ENCODE measurements around the gene GLB1L3. TPM values are rescaled to one million over a fixed set of nuclear protein-coding genes. Genes with fewer than 3 reads are reported as not detected.

Gene GLB1L3
- total RNA-seq, 1 donor from 2014 or later = not detected

DNA sequence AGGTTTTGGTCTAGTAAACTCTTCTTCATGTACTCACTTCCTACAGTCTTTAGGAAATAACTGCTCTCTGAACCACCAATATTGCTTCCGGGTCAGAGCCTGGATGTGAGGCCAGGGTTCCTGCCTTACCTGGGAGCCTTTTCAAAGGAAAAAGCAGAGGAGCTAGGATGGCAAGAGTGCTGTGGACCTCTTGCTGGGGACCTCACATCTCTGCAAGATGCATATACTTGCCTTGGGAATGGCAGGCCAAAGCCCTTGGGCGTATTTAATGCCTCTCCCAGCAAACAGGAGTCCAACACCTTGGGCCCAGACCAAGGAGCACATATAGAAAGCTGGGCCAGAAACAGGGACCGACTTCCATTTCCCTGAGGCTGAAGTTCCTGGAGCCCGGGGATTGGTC is 60.9 kb downstream of the GLB1L3 start:
- H3K27me3 ChIP-seq = peaks cover 39% of the 10 kb centered on the region
- H3K27ac ChIP-seq = no peak overlapping the region
- peaks cover 6% of the 10 kb centered on the region for H3F3A ChIP-seq (ENCODE audit: low read depth)
- no peak overlapping the region for H3K4me2 ChIP-seq
- H4K20me1 ChIP-seq (ENCODE audit: low read depth) = peaks cover 5% of the 10 kb centered on the region
- Mint-ChIP-seq H3K27me3 (ENCODE audit: insufficient read depth, low read depth) (peaks cover 14% of the 10 kb centered on the region), H3K27ac (no peak overlapping the region), H3K9me3 (no peaks in the 10 kb centered on the region), H3K36me3 (peaks cover 10% of the 10 kb centered on the region), H3K4me1 (peaks cover 16% of the 10 kb centered on the region), H3K4me3 (no peak overlapping the region)
- no peaks in the 10 kb centered on the region for H3K9me3 ChIP-seq (ENCODE audit: low read depth)
- TF ChIP-seq EZH2 (IDR thresholded peaks at IDR 0.05) = no peak
- TF ChIP-seq, protein P1, sequence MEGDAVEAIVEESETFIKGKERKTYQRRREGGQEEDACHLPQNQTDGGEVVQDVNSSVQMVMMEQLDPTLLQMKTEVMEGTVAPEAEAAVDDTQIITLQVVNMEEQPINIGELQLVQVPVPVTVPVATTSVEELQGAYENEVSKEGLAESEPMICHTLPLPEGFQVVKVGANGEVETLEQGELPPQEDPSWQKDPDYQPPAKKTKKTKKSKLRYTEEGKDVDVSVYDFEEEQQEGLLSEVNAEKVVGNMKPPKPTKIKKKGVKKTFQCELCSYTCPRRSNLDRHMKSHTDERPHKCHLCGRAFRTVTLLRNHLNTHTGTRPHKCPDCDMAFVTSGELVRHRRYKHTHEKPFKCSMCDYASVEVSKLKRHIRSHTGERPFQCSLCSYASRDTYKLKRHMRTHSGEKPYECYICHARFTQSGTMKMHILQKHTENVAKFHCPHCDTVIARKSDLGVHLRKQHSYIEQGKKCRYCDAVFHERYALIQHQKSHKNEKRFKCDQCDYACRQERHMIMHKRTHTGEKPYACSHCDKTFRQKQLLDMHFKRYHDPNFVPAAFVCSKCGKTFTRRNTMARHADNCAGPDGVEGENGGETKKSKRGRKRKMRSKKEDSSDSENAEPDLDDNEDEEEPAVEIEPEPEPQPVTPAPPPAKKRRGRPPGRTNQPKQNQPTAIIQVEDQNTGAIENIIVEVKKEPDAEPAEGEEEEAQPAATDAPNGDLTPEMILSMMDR (IDR thresholded peaks at IDR 0.05) = no peak
- TF ChIP-seq EZH2phosphoT487 (IDR thresholded peaks at IDR 0.05) = no peak
- H3K4me1 ChIP-seq = no peaks in the 10 kb centered on the region
- no peak overlapping the region for H3K9ac ChIP-seq
- no peaks in the 10 kb centered on the region for H3K36me3 ChIP-seq
- DNase-seq (ENCODE audit: low spot score) = no peak
- no peaks in the 10 kb centered on the region for H3K79me2 ChIP-seq (ENCODE audit: low read depth)
- no peak overlapping the region for H3K4me3 ChIP-seq
- H2AFZ ChIP-seq (replicated peaks) = no peak overlapping the region

DNA sequence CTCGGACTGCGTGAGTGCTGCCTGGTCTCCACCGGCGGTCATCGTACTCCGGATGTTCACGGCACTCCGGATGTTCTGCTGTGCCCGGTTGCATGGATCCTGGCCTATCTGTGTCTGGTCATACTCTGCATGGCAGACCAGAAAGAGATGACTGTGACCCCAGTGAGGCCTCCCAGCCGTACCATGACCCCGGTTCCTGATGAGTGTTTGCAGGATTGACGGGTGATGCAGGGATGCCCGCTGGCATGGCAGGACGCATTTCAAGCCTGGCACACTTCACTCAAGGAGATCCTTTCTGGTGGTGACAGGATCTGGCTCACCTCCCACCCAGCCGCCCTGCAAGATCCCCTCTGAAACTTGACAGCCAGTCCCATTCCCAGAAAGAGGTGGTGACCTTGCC is 61.9 kb downstream of the GLB1L3 start:
- TF ChIP-seq EZH2phosphoT487 (IDR thresholded peaks at IDR 0.05) (no peak), EZH2 (IDR thresholded peaks at IDR 0.05) (no peak)
- TF ChIP-seq, protein P1 (IDR thresholded peaks at IDR 0.05) = no peak
- H3K36me3 Mint-ChIP-seq = peaks cover 10% of the 10 kb centered on the region
- no peak overlapping the region for H3K9ac ChIP-seq
- H3K4me1 ChIP-seq = no peaks in the 10 kb centered on the region
- no peak overlapping the region for H3K4me3 ChIP-seq
- no peak overlapping the region for H3K27ac Mint-ChIP-seq
- no peak overlapping the region for H3K27ac ChIP-seq
- peaks cover 29% of the 10 kb centered on the region for H3K27me3 ChIP-seq
- no peaks in the 10 kb centered on the region for H3F3A ChIP-seq (ENCODE audit: low read depth)
- H3K9me3 Mint-ChIP-seq = no peaks in the 10 kb centered on the region
- H4K20me1 ChIP-seq (ENCODE audit: low read depth) = peaks cover under 1% of the 10 kb centered on the region
- no peak overlapping the region for H3K4me2 ChIP-seq
- H3K4me1 Mint-ChIP-seq = peaks cover 9% of the 10 kb centered on the region
- no peaks in the 10 kb centered on the region for H3K36me3 ChIP-seq
- DNase-seq (ENCODE audit: low spot score) = no peak
- no peaks in the 10 kb centered on the region for H3K9me3 ChIP-seq (ENCODE audit: low read depth)
- H3K27me3 Mint-ChIP-seq (ENCODE audit: insufficient read depth, low read depth) = peaks cover 14% of the 10 kb centered on the region
- H2AFZ ChIP-seq (replicated peaks) = no peak overlapping the region
- no peaks in the 10 kb centered on the region for H3K79me2 ChIP-seq (ENCODE audit: low read depth)
- no peak overlapping the region for H3K4me3 Mint-ChIP-seq

DNA sequence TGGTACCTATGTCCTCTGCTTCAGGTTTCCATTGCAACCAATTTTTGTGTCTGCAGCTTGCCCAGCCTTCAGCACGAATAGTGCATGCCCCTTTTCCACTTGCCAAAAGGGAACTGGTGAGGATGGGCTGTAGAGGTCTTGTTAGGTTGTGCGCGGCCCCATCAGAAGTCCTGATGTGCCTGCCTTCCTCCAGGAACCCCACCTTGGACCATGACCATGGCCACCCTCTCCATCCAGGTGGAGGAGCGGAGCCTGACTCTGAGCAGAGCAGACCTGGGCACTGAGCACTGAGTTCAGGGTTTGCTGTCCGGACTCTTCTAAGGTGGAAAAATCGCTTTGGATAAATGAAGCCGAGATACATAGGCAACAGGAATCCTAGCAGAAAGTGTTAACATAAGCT is 62.5 kb downstream of the GLB1L3 start:
- Histone ChIP-seq H3K4me1 (no peaks in the 10 kb centered on the region), H3K27ac (no peak overlapping the region), H3F3A (ENCODE audit: low read depth) (no peaks in the 10 kb centered on the region), H3K27me3 (peaks cover 23% of the 10 kb centered on the region), H3K36me3 (no peaks in the 10 kb centered on the region), H3K9me3 (ENCODE audit: low read depth) (no peaks in the 10 kb centered on the region), H2AFZ (replicated peaks) (no peak overlapping the region), H3K79me2 (ENCODE audit: low read depth) (no peaks in the 10 kb centered on the region), H3K4me3 (no peak overlapping the region), H4K20me1 (ENCODE audit: low read depth) (no peaks in the 10 kb centered on the region), H3K4me2 (no peak overlapping the region), H3K9ac (no peak overlapping the region)
- H3K27me3 Mint-ChIP-seq (ENCODE audit: insufficient read depth, low read depth) = peaks cover 14% of the 10 kb centered on the region
- peaks cover 10% of the 10 kb centered on the region for H3K36me3 Mint-ChIP-seq
- DNase-seq (ENCODE audit: low spot score) = no peak
- no peak overlapping the region for H3K4me3 Mint-ChIP-seq
- peaks cover 6% of the 10 kb centered on the region for H3K4me1 Mint-ChIP-seq
- TF ChIP-seq EZH2phosphoT487 (IDR thresholded peaks at IDR 0.05) (no peak), EZH2 (IDR thresholded peaks at IDR 0.05) (no peak)
- TF ChIP-seq, protein P1 (IDR thresholded peaks at IDR 0.05) = no peak
- no peak overlapping the region for H3K27ac Mint-ChIP-seq
- H3K9me3 Mint-ChIP-seq = no peaks in the 10 kb centered on the region

Data from neural progenitor cell (in vitro differentiated cells).